22Rv1 (cell line): Measurements from ENCODE around the gene MAGI1.
"Not testable (repeated sequence)": the region's sequence is repeated elsewhere in the genome, so short reads cannot be mapped to it uniquely, and the experiment has no call there.

Experiments used
- CTCF ChIP-seq: fragments of 450-650 bp; IDR thresholded peaks from 2 replicates; pipeline ENCODE4 v1.5.1; 2017; ENCODE audit warnings: mild to moderate bottlenecking
- ZFX ChIP-seq: fragments of 450-650 bp; IDR thresholded peaks from 2 replicates; pipeline ENCODE4 v1.6.1; 2017; ENCODE audit warnings: antibody characterized with exemption, borderline replicate concordance

GRCh38 chr3:65719639-65720038 is 319.1 kb downstream of the MAGI1 start:
- not testable (repeated sequence) for TF ChIP-seq CTCF, ZFX
